IMR-90 (cell line): ENCODE measurements around the gene AP5B1. TPM values are rescaled to one million over a fixed set of nuclear protein-coding genes. Genes with fewer than 3 reads are reported as not detected.

ENCODE experiments used
- ATAC-seq: fragments of 200-7000 bp; cut with Tn5 transposase; 2 replicates; pipeline ENCODE4 v1.9.1; 2020; ENCODE audit warnings: low read depth, mild to moderate bottlenecking, moderate library complexity
- BruUV-seq: library from RNA; stranded (reverse); fragments of 400-500 nt; replicated peaks from 2 replicates; lab custom pipeline; 2021; lab: Mats Ljungman, UMichigan
- CTCF ChIA-PET: fragments of 300-600 bp; formaldehyde crosslinking; extraction: SDS; loops from one replicate; lab custom pipeline; 2021; ENCODE audit warnings: antibody characterized with exemption; lab: Yijun Ruan, JAX
- POLR2A ChIA-PET: fragments of 300-600 bp; sonication (Branson Sonifier 250); formaldehyde crosslinking; loops from one replicate; lab custom pipeline; 2022; ENCODE audit warnings: antibody characterized with exemption; ENCODE audit not compliant: unreplicated experiment; lab: Charles Lee
- DNase-seq: peaks from one replicate; pipeline ENCODE4 v3.0.0; 2013
- H2AFZ ChIP-seq: replicated peaks from 2 replicates; pipeline ENCODE3; 2013; ENCODE audit warnings: low read length, mild to moderate bottlenecking; ENCODE audit not compliant: poor library complexity
- H2AK5ac ChIP-seq: 2 replicates; pipeline ENCODE4 v1.6.1; 2013; ENCODE audit warnings: low read depth, low read length, inconsistent platforms
- H2AK9ac ChIP-seq: replicated peaks from 2 replicates; pipeline ENCODE3; 2013; ENCODE audit warnings: mild to moderate bottlenecking, low read depth, low read length, moderate library complexity; ENCODE audit not compliant: poor library complexity
- H2BK120ac ChIP-seq: 2 replicates; pipeline ENCODE4 v1.6.1; 2013; ENCODE audit warnings: low read depth, low read length, inconsistent platforms
- H2BK15ac ChIP-seq: 3 replicates; pipeline ENCODE4 v1.6.1; 2013; ENCODE audit warnings: low read depth, low read length, inconsistent platforms
- H2BK20ac ChIP-seq: 2 replicates; pipeline ENCODE4 v1.6.1; 2013; ENCODE audit warnings: low read depth, mild to moderate bottlenecking, inconsistent platforms, low read length, moderate library complexity
- H2BK5ac ChIP-seq: 2 replicates; pipeline ENCODE4 v1.6.1; 2013; ENCODE audit warnings: mild to moderate bottlenecking, low read depth, low read length, inconsistent platforms; ENCODE audit not compliant: poor library complexity, severe bottlenecking
- H3K14ac ChIP-seq: replicated peaks from 2 replicates; pipeline ENCODE4 v1.6.1; 2013; ENCODE audit warnings: low read depth, low read length, inconsistent platforms
- H3K18ac ChIP-seq: 2 replicates; pipeline ENCODE4 v1.6.1; 2013; ENCODE audit warnings: low read depth, low read length, control low read depth
- H3K23ac ChIP-seq: 2 replicates; pipeline ENCODE4 v1.6.1; 2013; ENCODE audit warnings: low read depth, low read length, inconsistent platforms
- H3K27ac ChIP-seq: 2 replicates; pipeline ENCODE4 v1.5.1; 2013; ENCODE audit warnings: mild to moderate bottlenecking, control low read depth, low read length; ENCODE audit not compliant: insufficient read depth
- H3K27me3 ChIP-seq: 2 replicates; pipeline ENCODE4 v1.6.1; 2013; ENCODE audit warnings: low read length; ENCODE audit not compliant: control insufficient read depth, insufficient read depth
- H3K36me3 ChIP-seq: 2 replicates; pipeline ENCODE4 v1.6.1; 2013; ENCODE audit warnings: low read length, mixed read lengths; ENCODE audit not compliant: control insufficient read depth, insufficient read depth
- H3K4ac ChIP-seq: 2 replicates; pipeline ENCODE4 v1.6.1; 2013; ENCODE audit warnings: low read depth, low read length, inconsistent platforms
- H3K4me1 ChIP-seq: 2 replicates; pipeline ENCODE4 v1.6.1; 2013; ENCODE audit warnings: low read length, mixed read lengths; ENCODE audit not compliant: control insufficient read depth, insufficient read depth
- H3K4me2 ChIP-seq: 2 replicates; pipeline ENCODE4 v1.6.1; 2013; ENCODE audit warnings: low read depth, mild to moderate bottlenecking, control low read depth, low read length, moderate library complexity
- H3K4me3 ChIP-seq: 2 replicates; pipeline ENCODE4 v1.5.1; 2013; ENCODE audit warnings: low read depth, mild to moderate bottlenecking, control low read depth, low read length, moderate library complexity; ENCODE audit not compliant: insufficient read depth
- H3K56ac ChIP-seq: 2 replicates; pipeline ENCODE4 v1.6.1; 2013; ENCODE audit warnings: low read length, inconsistent platforms; ENCODE audit not compliant: insufficient read depth; ENCODE audit errors: extremely low read depth
- H3K79me1 ChIP-seq, 2 experiments: 2 replicates each; pipeline ENCODE4 v1.6.1; 2013; ENCODE audit warnings: low read length in 2 of 2, inconsistent platforms in 1 of 2, low read depth in 1 of 2
- H3K9ac ChIP-seq: 2 replicates; pipeline ENCODE4 v1.6.1; 2013; ENCODE audit warnings: low read depth, low read length, control low read depth
- H3K9me1 ChIP-seq: 2 replicates; pipeline ENCODE4 v1.6.1; 2013; ENCODE audit warnings: low read length, inconsistent platforms; ENCODE audit not compliant: insufficient read depth
- H3K9me3 ChIP-seq: 2 replicates; pipeline ENCODE4 v1.6.1; 2013; ENCODE audit warnings: low read length; ENCODE audit not compliant: control insufficient read depth, insufficient read depth
- H4K20me1 ChIP-seq: 2 replicates; pipeline ENCODE4 v1.6.1; 2013; ENCODE audit warnings: low read length, inconsistent platforms; ENCODE audit not compliant: insufficient read depth
- H4K5ac ChIP-seq: 2 replicates; pipeline ENCODE4 v1.6.1; 2013; ENCODE audit warnings: mild to moderate bottlenecking, low read depth, low read length, control low read depth
- H4K8ac ChIP-seq, 2 experiments: 2 replicates each; pipeline ENCODE4 v1.6.1; 2013; ENCODE audit warnings: low read depth in 2 of 2, low read length in 2 of 2, control low read depth in 1 of 2, inconsistent platforms in 1 of 2
- H4K91ac ChIP-seq: 2 replicates; pipeline ENCODE4 v1.6.1; 2013; ENCODE audit warnings: low read depth, low read length, inconsistent platforms; ENCODE audit not compliant: insufficient read depth
- BHLHE40 ChIP-seq: fragments of 150-350 bp; IDR thresholded peaks from 2 replicates; pipeline ENCODE4 v1.6.1; 2016; ENCODE audit warnings: mild to moderate bottlenecking, low read depth, low read length
- CEBPB ChIP-seq: IDR thresholded peaks from 2 replicates; pipeline ENCODE4 v1.6.1; 2012; ENCODE audit warnings: low read depth, low read length, improper control_type of control experiment
- CHD1 ChIP-seq: IDR thresholded peaks from 2 replicates; pipeline ENCODE4 v1.6.1; 2012; ENCODE audit warnings: low read depth, low read length, improper control_type of control experiment
- CTCF ChIP-seq: conservative IDR thresholded peaks from 2 replicates; pipeline ENCODE4 v1.5.1; 2012; ENCODE audit warnings: mild to moderate bottlenecking, low read depth, low read length, improper control_type of control experiment
- ELK1 ChIP-seq: fragments of 150-350 bp; IDR thresholded peaks from 2 replicates; pipeline ENCODE4 v1.6.1; 2016; ENCODE audit warnings: low read depth, mild to moderate bottlenecking, low read length, moderate library complexity, borderline replicate concordance
- FOS ChIP-seq: fragments of 150-350 bp; IDR thresholded peaks from 2 replicates; pipeline ENCODE4 v1.6.1; 2016; ENCODE audit warnings: low read depth, low read length
- MAFK ChIP-seq: IDR thresholded peaks from 2 replicates; pipeline ENCODE4 v1.6.1; 2012; ENCODE audit warnings: low read depth, low read length, improper control_type of control experiment
- MAZ ChIP-seq: IDR thresholded peaks from 2 replicates; pipeline ENCODE4 v1.6.1; 2012; ENCODE audit warnings: low read depth, mild to moderate bottlenecking, low read length, improper control_type of control experiment, moderate library complexity, borderline replicate concordance
- MXI1 ChIP-seq: IDR thresholded peaks from 2 replicates; pipeline ENCODE4 v1.6.1; 2012; ENCODE audit warnings: low read depth, mild to moderate bottlenecking, low read length, moderate library complexity, borderline replicate concordance
- RAD21 ChIP-seq: IDR thresholded peaks from 2 replicates; pipeline ENCODE4 v1.6.1; 2012; ENCODE audit warnings: low read length, improper control_type of control experiment
- RCOR1 ChIP-seq: IDR thresholded peaks from 2 replicates; pipeline ENCODE4 v1.6.1; 2012; ENCODE audit warnings: mild to moderate bottlenecking, low read length, improper control_type of control experiment; ENCODE audit not compliant: insufficient replicate concordance
- SMC3 ChIP-seq: fragments of 150-350 bp; IDR thresholded peaks from 2 replicates; pipeline ENCODE4 v1.6.1; 2016; ENCODE audit warnings: low read depth, mild to moderate bottlenecking, antibody characterized with exemption, low read length, moderate library complexity
- USF2 ChIP-seq: fragments of 150-350 bp; IDR thresholded peaks from 2 replicates; pipeline ENCODE4 v1.6.1; 2017; ENCODE audit warnings: mild to moderate bottlenecking, antibody characterized with exemption, low read length, low read depth
- WGBS, 2 experiments: methylation state at CpG; one replicate each; pipeline versions ENCODE4 v1.1.5 to v1.1.7; 2013; ENCODE audit warnings: missing lambda C conversion rate in 2 of 2; ENCODE audit not compliant: insufficient read length in 1 of 2; ENCODE audit errors: extremely low coverage in 2 of 2; 5-methylcytosine and 5-hydroxymethylcytosine counted together
- dilution Hi-C: fragments of 300-500 bp; cut with HindIII; formaldehyde crosslinking; loops from one replicate; pipeline ENCODE4 v1.14.3; 2018; ENCODE audit warnings: low sequenced_read_pairs; ENCODE audit not compliant: unreplicated experiment
- in situ Hi-C: fragments of 300-500 bp; cut with MboI; formaldehyde crosslinking; loops from 3 replicates; pipeline ENCODE4 v1.14.3; 2019; ENCODE audit warnings: low sequenced_read_pairs, inconsistent platforms, mixed read lengths
- intact Hi-C: fragments of 100-400 bp; cut with micrococcal nuclease; formaldehyde crosslinking; loops from 2 replicates; pipeline ENCODE4 v1.10.0; 2022
- polyA plus RNA-seq, 3 experiments: library from polyadenylated mRNA; depleted of rRNA; stranded (reverse); fragments of >200 nt; gene quantifications; 2 replicates each; pipeline ENCODE4 v1.2.3, GENCODE V29; 2012; ENCODE audit warnings: low replicate concordance in 1 of 3
- total RNA-seq: library from RNA; depleted of rRNA; stranded (reverse); fragments of >200 nt; gene quantifications from 2 replicates; pipeline ENCODE4 v1.2.3, GENCODE V29; 2012

Gene AP5B1
- total and polyA plus RNA-seq, 2 of the 4 experiments (the other 2 are of a cell fraction), result 2.5 to 5.0 TPM

GRCh38 chr11:65817312-65817834 is 36.6 kb upstream of the AP5B1 start:
- Histone ChIP-seq H3K4ac (peak overlapping the region; percentile 84; the same call in 1 of the 2 replicates), H3K9me3 (no peaks in the 10 kb centered on the region), H3K9ac (peak overlapping the region; percentile 72; the same call in 1 of the 2 replicates), H2BK20ac (no peak overlapping the region), H4K5ac (0 out of 2 replicates have a peak overlapping the region, but pooled peaks have one; percentile 87), H3K14ac (no peak overlapping the region), H3K4me2 (peak overlapping the region; percentile 87), H4K8ac (peak overlapping the region; percentile 68 to 73; a peak in 1 of 4 replicates), H3K56ac (peak overlapping the region; percentile 47; the same call in 1 of the 2 replicates), H2AK5ac (0 out of 2 replicates have a peak overlapping the region, but pooled peaks have one; percentile 30), H2AFZ (peak overlapping the region; percentile 98), H3K4me1 (no peaks in the 10 kb centered on the region), H3K9me1 (no peaks in the 10 kb centered on the region), H3K4me3 (peak overlapping the region; percentile 94), H4K20me1 (no peaks in the 10 kb centered on the region), H3K27me3 (peaks cover 7% of the 10 kb centered on the region), H3K79me1 (no peaks in the 10 kb centered on the region; a peak in 1 of 4 replicates), H2BK5ac (no peak overlapping the region), H3K23ac (peak overlapping the region; percentile 67; the same call in 1 of the 2 replicates), H3K36me3 (no peaks in the 10 kb centered on the region), H2BK15ac (no peak overlapping the region), H3K18ac (no peak overlapping the region), H2AK9ac (no peak overlapping the region), H2BK120ac (0 out of 2 replicates have a peak overlapping the region, but pooled peaks have one; percentile 29), H4K91ac (no peak overlapping the region), H3K27ac (no peak overlapping the region)
- ATAC-seq (no peak), DNase-seq (no peak)
- no TSS peak for BruUV-seq
- ChIA-PET CTCF (interaction anchor here (0.5 to 3.0 kb wide), 10 partner anchors 9 to 106 kb away, joined by 3 to 23 read pairs (median 4); partner anchors contain the start of genes CFL1, KAT5 and RNASEH2C), POLR2A (interaction anchor here (0.5 to 1.5 kb wide), 3 partner anchors 15 to 106 kb away, joined by 3 to 6 read pairs (median 4); partner anchors contain the start of gene KAT5)
- in situ Hi-C loops (loop anchor here (5.0 kb wide), 1 partner anchor 105 kb away; the partner anchor contains the start of gene KAT5), intact Hi-C loops (loop anchor here (1.0 to 5.0 kb wide), 2 partner anchors 50 to 111 kb away; no protein-coding TSS in a partner anchor), dilution Hi-C loops (no loop called here)
- no peak for TF ChIP-seq MAFK
- TF ChIP-seq CTCF, result no peak
- TF ChIP-seq MAZ, result no peak
- TF ChIP-seq CEBPB, result no peak
- TF ChIP-seq FOS, result no peak
- TF ChIP-seq RCOR1, result no peak
- TF ChIP-seq BHLHE40, result no peak
- TF ChIP-seq CHD1, result no peak
- TF ChIP-seq ELK1, result no peak
- no peak for TF ChIP-seq RAD21
- no peak for TF ChIP-seq USF2
- TF ChIP-seq MXI1, result no peak
- no peak for TF ChIP-seq SMC3
- WGBS, 2 experiments, result 90% methylated on average over 2 of the region's 5 CpGs; no CpG with 5 or more reads in 1 of the 2 experiments
